Hematopoietic multipotent progenitor cell (in vitro differentiated cells): ENCODE data around the gene GRIP1. TPM values are rescaled to one million over a fixed set of nuclear protein-coding genes. Genes with fewer than 3 reads are reported as not detected.

Experiments used
- DNase-seq, 3 donors: peaks; one replicate each; pipeline ENCODE4 v3.0.0-alpha.2; 2011 to 2015; ENCODE audit warnings: low read depth in 2 of 3, low spot score in 2 of 3
- total RNA-seq: library from RNA; depleted of rRNA; stranded (reverse); fragments of >200 nt; gene quantifications from one replicate; pipeline ENCODE4 v1.2.3, GENCODE V29; 2012

GRIP1 gene
- total RNA-seq, 1 donor: 0.54 TPM

DNA sequence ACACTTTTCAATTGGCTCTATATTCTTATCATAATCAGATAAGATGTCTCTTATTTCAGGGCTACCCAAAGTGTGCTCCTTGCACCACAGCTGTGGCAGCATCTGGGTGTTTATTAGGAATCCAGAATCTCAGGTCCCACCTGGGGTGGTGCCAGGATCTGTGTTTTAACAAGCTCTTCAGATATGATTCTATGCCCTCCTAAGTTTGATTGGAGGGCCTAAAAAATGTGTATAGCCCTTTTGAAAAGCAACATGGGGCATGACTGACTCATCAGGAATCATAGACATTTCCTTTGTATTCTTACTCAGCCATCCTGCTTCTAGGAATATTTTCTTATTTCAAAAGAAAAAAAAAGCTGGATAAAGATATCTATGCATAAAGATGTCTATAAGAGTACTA lies 273.5 kb downstream of the GRIP1 start:
- no peak for DNase-seq

DNA sequence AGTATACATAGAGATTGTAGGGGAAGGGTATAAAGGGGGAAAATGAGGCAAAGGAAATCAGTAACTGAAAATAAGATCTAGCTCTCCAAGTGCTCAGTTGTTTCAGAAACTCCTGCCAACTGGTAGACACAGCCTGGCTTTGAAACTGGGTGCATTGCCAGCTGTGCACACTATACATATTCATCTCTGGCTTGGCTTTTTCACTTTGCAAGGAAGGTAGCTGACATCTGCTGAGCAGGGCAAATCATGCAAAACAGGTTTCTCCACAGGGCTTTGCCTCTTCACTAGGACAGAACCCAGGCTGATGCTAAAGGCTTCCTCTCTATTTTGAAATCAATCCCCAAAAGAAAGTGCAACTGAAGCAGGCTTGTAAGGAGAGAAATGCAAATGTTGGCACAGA lies 275.1 kb downstream of the GRIP1 start:
- no peak for DNase-seq

DNA sequence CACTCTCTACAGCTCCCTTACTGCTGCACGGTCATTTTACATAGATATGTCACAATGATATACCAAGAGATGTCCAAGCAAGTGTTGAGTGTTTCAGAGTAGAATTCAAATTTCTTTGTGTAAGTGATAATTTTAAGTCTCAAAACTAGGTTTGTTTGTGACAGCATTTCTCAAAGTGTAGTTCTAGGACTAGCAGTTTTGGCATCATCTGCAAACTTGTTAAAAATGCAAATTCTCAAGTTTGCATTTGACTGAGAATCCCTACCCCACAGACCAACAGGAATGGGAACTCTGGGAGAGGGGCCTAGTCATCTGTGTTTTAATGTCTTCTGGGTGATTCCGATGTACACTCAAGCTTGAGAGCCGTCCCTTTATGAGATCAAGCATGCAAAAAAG lies 279.0 kb downstream of the GRIP1 start:
- no peak for DNase-seq

- peak in 1 of 3 donors; percentile 8 for DNase-seq
Observed at GRCh38 chr12:66398931-66399910, 279.7 kb downstream of the GRIP1 start.

DNA sequence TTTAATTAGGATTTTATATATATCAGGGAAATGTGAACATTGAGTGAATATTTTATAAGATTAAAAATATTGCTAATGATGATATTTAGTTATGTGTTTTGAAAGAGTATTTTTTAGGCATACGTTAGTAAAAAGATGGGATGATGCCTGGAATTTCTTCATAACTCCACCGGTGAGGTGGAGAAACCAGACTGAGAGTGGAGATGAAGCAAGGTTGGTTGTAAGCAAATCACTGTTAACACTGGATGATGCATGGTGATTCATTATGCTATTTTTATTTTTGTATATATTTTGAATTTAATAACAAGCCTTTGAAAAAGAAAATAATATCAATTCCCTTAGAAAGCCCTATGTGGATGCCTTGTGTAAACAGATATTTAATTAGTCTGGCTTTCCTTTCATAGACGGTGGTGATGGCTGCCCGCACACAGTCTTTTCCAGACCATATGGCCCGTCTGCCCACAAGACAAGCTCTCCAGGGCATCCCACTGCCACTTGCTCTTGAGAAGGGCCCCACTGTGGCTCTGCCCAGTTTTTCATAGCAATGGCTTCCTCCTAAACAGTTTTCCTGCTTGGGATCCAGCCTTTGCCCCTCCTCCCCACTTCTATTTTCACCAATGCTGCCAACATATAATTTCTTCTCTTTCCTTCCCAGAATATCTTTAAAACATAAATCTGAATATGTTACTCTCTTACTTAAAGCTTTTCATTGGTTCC lies 281.1 kb downstream of the GRIP1 start:
- no peak for DNase-seq

DNA sequence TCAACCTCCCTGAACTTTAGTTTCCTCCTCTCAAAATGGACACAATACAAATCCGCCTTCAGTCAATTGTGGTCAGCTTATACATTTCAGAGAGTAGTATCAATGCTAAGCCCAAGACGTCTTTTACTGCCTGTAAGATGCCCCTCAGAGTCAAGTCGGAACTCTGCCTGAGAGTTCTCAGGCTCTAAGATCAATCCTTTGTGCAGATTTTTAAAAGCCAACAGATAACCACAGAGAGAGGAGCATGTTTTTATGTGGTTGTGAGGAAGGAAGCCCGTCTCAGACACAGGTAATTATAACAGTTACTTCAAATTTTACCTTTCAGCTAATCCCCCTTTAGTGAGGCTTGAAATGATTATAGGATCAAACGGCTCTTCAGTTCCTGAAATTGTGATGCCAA lies 285.0 kb downstream of the GRIP1 start:
- DNase-seq: no peak

DNA sequence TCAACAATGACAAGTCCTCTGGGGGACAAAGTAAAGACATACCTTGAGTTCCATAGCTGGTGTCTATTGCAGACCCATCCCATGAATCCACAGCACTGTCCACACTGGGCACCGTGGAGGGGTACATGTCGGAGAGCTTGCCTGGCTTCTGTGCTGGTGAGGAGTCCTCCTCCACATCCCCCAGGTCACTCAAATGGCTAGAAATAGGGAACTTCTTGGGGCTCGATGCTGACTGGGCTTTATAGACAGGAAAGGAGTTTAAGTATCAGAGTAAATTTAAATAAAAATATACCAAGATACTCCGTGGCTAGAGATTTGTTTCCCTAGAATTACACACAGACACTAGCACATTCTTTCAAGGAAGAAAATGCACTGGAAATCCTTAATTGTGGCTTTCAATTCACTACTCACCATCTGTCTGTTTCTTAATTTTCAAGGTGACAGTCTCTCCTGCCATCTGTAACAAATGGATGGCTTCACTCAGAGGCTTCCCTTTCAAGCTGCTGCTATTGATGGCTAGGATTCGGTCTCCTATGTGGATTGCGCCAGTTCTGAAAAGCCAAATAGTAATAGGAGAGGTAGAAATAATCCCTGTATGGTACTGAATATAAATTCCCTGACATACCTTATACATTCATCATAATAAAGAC lies 286.5 kb downstream of the GRIP1 start:
- no peak for DNase-seq

DNA sequence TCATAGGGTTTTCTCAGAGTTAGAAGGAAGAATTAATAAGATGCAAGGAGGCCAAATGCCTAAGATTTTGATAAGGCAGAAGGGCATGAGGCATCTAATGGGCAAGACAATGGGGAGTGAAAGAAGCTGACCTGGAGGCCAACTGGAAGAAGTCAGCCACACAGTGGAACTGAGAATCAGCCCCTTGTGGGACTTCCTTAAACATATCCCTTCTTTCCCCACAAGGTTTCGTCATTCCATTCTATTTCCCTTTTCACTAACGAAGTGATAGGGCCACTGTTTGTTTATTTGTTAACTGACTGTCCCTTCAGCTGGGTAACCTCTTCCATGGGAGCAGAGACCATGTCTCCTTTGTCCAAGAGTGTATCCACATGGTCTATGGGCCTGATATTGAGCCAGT lies 290.4 kb downstream of the GRIP1 start:
- DNase-seq: no peak

- DNase-seq: no peak
Observed at GRCh38 chr12:66387117-66387516, 291.8 kb downstream of the GRIP1 start.

DNA sequence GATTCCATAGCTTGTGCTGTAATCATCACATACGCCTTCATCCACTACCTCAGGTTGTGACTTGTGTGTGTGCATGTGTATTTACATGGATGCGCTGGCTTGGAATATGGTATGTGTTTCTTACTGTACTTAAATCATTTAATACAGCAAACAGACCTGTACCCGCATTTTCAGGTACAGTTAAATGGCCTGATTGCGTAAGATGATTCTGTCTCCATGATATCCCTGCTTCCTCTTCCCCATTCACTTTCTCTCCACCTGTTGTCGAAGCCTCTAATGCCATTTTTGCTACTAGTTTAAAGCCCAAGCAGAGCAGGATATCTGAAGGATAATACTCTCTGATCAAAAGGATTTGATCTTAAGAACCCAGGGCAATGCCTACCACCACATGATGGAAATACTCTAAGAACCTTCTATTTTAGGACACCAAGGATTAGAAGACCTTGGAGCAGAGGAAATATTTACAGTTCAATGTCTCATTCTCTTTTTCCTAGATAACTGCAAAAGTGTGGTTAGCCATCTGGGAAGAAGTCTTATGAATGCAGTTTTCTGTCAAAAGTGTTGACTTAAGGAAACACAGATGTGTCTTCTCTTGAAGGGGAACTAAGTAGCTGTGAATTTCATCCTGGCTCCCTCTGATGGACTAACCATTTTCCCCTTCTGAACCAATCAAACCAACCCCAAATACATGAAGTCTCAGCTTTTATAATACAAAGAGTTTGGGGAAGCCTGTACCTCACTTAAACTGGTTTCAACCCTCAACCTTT lies 297.9 kb downstream of the GRIP1 start:
- no peak for DNase-seq

GRCh38 chr12:66379616-66380015 lies 299.3 kb downstream of the GRIP1 start:
- DNase-seq: no peak

DNA sequence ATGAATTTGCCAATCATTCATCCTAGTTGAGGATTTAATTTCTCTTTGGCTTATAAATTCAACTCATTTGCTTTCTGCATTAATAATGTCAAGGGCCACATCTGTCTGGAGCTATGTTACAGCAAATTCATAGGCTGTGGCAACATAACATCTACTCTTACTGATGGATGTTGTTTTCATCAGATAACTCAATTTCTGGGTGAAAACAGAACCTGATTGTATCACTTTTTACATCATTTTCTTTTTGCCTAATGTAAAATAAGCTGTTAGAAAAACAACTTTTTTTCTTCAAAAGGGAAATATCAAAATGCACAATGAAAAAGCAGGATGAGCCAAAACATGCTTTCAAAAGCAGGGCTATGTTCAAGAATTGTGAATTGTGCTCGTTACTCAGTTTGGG lies 303.3 kb downstream of the GRIP1 start:
- DNase-seq: no peak

- no peak for DNase-seq
Observed at GRCh38 chr12:66371982-66372381, 306.9 kb downstream of the GRIP1 start.

- no peak for DNase-seq
Observed at GRCh38 chr12:66367015-66367667, 311.7 kb downstream of the GRIP1 start.

DNA sequence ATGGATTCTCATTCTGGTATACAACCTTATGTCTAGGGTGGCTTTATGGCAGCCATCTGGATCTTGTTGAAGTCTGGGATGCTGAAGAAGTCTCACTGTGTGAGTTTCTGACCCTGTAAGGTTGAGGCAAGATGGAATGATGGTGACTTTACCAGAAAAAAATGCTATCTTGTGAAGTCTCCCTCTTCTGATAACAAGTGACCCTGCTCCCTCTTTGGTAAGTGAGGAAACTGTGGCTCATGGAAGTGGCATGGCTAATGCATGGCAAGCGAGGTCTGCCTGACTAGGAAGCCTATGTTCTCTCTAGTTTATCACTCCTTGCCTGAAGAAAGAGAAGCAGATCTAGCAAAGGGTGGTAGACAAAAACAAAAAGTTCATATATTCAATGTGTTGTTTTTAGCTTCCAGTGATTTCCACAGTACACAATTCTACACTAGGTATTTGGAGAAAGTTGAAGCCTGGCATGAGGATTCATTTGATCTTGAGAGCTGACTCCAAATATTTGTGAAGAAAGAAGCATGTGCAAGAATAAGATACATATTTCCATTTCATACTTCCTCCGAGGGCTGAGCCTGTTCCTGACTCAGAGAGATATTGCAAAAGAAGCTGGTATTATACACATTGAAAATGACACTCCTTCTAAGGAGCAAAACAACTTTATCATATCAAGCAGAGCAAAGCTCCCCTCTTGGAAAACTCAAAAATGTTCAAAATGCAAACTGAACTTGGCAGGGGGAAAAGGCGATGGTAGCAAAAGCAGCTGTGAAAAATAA lies 313.0 kb downstream of the GRIP1 start:
- DNase-seq: no peak

GRCh38 chr12:66361703-66362102 lies 317.2 kb downstream of the GRIP1 start:
- no peak for DNase-seq

DNA sequence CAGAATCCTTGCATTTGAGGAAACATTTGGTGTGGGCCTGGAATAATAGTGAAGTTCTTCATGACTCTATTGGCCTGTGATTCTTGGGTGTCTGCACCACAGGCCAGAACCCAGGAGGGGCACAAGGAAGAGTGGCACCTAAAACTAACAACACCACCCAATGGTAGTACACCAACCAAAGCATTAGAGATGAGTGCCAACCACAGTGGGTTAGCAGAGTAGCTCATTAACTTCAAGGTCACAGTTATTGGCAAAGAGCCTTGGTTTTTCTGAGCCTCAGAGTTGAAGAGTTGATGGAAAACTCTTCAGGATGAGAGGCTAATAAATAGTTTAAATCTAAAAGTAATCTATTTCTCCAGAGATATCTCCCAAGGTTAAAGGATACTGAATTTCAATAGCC lies 319.6 kb downstream of the GRIP1 start:
- no peak for DNase-seq

DNA sequence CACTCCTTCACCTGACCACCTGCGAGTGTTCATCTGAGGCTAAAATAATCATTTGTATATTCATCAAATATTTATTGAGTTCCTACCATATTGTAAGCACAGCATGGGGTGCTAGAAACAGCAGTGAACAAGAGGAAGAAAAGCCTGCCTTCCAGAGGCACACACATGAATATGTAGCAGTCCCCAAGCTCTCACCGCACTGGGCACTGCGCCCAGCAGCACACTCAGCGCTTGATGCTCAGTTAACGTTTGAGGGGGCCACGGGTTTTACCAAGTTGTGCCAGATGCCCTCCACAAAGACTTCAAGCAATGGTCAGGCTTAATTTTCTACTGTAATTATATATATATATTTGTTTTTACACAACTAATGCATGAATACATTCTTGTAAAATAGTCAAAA lies 324.6 kb downstream of the GRIP1 start:
- DNase-seq: no peak

DNA sequence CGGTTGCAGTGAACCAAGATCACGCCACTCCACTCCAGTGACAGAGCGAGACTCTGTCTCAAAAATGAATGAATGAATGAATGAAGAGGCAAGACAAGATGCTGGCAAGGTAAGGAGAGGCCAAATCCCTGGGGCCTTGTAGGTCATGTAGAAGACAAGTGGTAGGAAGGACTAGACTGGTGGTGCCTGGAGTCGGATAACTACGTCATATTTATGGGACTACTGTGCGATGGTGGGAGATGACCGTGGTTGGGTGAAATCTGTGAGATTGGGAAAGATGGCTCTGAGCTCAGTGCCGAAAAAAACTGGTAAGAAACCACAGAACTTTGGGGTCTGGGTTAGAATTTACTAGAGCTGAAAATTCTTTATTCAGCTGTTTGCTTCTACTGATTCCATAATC lies 326.0 kb downstream of the GRIP1 start:
- DNase-seq: no peak
